ENCODE measurements around the gene E4F1. TPM values are rescaled to one million over a fixed set of nuclear protein-coding genes. Genes with fewer than 3 reads are reported as not detected.
"Not testable (repeated sequence)": the region's sequence is repeated elsewhere in the genome, so short reads cannot be mapped to it uniquely, and the experiment has no call there.

The E4F1 gene
- total RNA-seq, 1 donor from 2014 or later = 24.7 TPM

- DNase-seq (ENCODE audit: low spot score) = no peak
Observed at GRCh38 chr16:2189252-2189893, 34.0 kb upstream of the E4F1 start.

- DNase-seq (ENCODE audit: low spot score) = no peak
Observed at GRCh38 chr16:2190002-2190658, 33.3 kb upstream of the E4F1 start.

- no peak for DNase-seq (ENCODE audit: low spot score)
Observed at GRCh38 chr16:2190659-2191445, 32.5 kb upstream of the E4F1 start.

GRCh38 chr16:2191446-2191706, 32.0 kb upstream of the E4F1 start:
- DNase-seq (ENCODE audit: low spot score) = no peak

GRCh38 chr16:2194166-2194834, 29.1 kb upstream of the E4F1 start:
- DNase-seq (ENCODE audit: low spot score) = no peak

- no peak for DNase-seq (ENCODE audit: low spot score)
Observed at GRCh38 chr16:2194852-2195321, 28.5 kb upstream of the E4F1 start.

GRCh38 chr16:2195322-2196161, 27.8 kb upstream of the E4F1 start:
- no peak for DNase-seq (ENCODE audit: low spot score)

- no peak for DNase-seq (ENCODE audit: low spot score)
Observed at GRCh38 chr16:2196162-2196980, 27.0 kb upstream of the E4F1 start, which contains the start of gene CASKIN1. Gene CASKIN1 (minus strand): TSS chr16:2196605. CDS start chr16:2196432, 173 bp downstream.

- DNase-seq (ENCODE audit: low spot score) = no peak
Observed at GRCh38 chr16:2196981-2197511, 26.3 kb upstream of the E4F1 start.

- DNase-seq (ENCODE audit: low spot score) = no peak
Observed at GRCh38 chr16:2197765-2198164, 25.6 kb upstream of the E4F1 start.

GRCh38 chr16:2198283-2198682, 25.1 kb upstream of the E4F1 start:
- DNase-seq (ENCODE audit: low spot score) = no peak

GRCh38 chr16:2199095-2199494, 24.3 kb upstream of the E4F1 start:
- DNase-seq (ENCODE audit: low spot score) = no peak

- DNase-seq (ENCODE audit: low spot score) = no peak
Observed at GRCh38 chr16:2199621-2200139, 23.7 kb upstream of the E4F1 start.

- DNase-seq (ENCODE audit: low spot score) = no peak
Observed at GRCh38 chr16:2200313-2200712, 23.1 kb upstream of the E4F1 start.

- DNase-seq (ENCODE audit: low spot score) = not testable (repeated sequence)
Observed at GRCh38 chr16:2203119-2203688, 20.2 kb upstream of the E4F1 start.

GRCh38 chr16:2204416-2205103, 18.8 kb upstream of the E4F1 start:
- DNase-seq (ENCODE audit: low spot score) = no peak

GRCh38 chr16:2205104-2205966, 18.1 kb upstream of the E4F1 start, which contains the start of gene MLST8:
Gene MLST8 (plus strand): TSS chr16:2205454. CDS start chr16:2206086, 632 bp downstream.
- peak; percentile 86 for DNase-seq (ENCODE audit: low spot score)

GRCh38 chr16:2205967-2206313, 17.5 kb upstream of the E4F1 start:
- DNase-seq (ENCODE audit: low spot score) = no peak

Measured in ureter (tissue), 1 donor.